HCT116 (cell line): ENCODE measurements around the gene IVD.
"Not testable (repeated sequence)": the region's sequence is repeated elsewhere in the genome, so short reads cannot be mapped to it uniquely, and the experiment has no call there.

ENCODE experiments used
- CTCF ChIP-seq, 3 experiments: fragments of 200-600 bp in 1 of 3; sonication (generic) in 1 of 3; IDR thresholded peaks in 2 of 3; conservative IDR thresholded peaks in 1 of 3; 2 replicates each; pipeline ENCODE4 v1.5.1; 2012 to 2017; ENCODE audit warnings: low read depth in 2 of 3, low read length in 2 of 3, antibody characterized with exemption in 1 of 3, borderline replicate concordance in 1 of 3, control low read depth in 1 of 3, mild to moderate bottlenecking in 1 of 3, mixed read lengths in 1 of 3, mixed run types in 1 of 3, moderate library complexity in 1 of 3; ENCODE audit not compliant: insufficient read depth in 1 of 3
- EZH2 ChIP-seq: fragments of 200-600 bp; sonication (generic); IDR thresholded peaks from 2 replicates; pipeline ENCODE4 v1.6.1; 2017; ENCODE audit warnings: antibody characterized with exemption, mixed run types
- JUND ChIP-seq: IDR thresholded peaks from 2 replicates; pipeline ENCODE4 v1.6.1; 2012
- MAX ChIP-seq: IDR thresholded peaks from 2 replicates; pipeline ENCODE4 v1.6.1; 2012
- POLR2AphosphoS5 ChIP-seq: IDR thresholded peaks from 2 replicates; pipeline ENCODE4 v1.6.1; 2011; ENCODE audit warnings: mild to moderate bottlenecking, low read depth, low read length, moderate library complexity
- RAD21 ChIP-seq: IDR thresholded peaks from 2 replicates; pipeline ENCODE4 v1.6.1; 2012; ENCODE audit warnings: low read depth, mild to moderate bottlenecking
- REST ChIP-seq: IDR thresholded peaks from 2 replicates; pipeline ENCODE4 v1.6.1; 2012; ENCODE audit warnings: low read depth
- ZNF274 ChIP-seq: fragments of 200-500 bp; sonication (Bioruptor generic); IDR thresholded peaks from 2 replicates; pipeline ENCODE4 v1.6.1; 2014; ENCODE audit warnings: mild to moderate bottlenecking, low read depth, low read length, inconsistent platforms

- not testable (repeated sequence) for TF ChIP-seq POLR2AphosphoS5; CTCF (IDR thresholded peaks at IDR 0.05 in 2 of 3, conservative IDR thresholded peaks at IDR 0.05 in 1 of 3; ENCODE audit: borderline replicate concordance in 1 of 3, insufficient read depth in 1 of 3, low read depth in 2 of 3, low read length in 2 of 3); JUND; ZNF274; RAD21; EZH2; MAX; REST
These were observed 48.3 kb downstream of the IVD start for GRCh38 chr15:40453941-40454340.
